GM20000 (cell line): Measurements from ENCODE around the gene ANKRD49.

Experiments used
- DNase-seq: peaks from one replicate; pipeline ENCODE4 v3.0.0; 2012; ENCODE audit warnings: low spot score
- TF ChIP-seq, protein P1 (sequence below): IDR thresholded peaks from 2 replicates; pipeline ENCODE4 v1.5.1; 2012; ENCODE audit warnings: mild to moderate bottlenecking, control low read depth; ENCODE audit errors: extremely low read depth, missing control alignments

The ANKRD49 gene

DNA sequence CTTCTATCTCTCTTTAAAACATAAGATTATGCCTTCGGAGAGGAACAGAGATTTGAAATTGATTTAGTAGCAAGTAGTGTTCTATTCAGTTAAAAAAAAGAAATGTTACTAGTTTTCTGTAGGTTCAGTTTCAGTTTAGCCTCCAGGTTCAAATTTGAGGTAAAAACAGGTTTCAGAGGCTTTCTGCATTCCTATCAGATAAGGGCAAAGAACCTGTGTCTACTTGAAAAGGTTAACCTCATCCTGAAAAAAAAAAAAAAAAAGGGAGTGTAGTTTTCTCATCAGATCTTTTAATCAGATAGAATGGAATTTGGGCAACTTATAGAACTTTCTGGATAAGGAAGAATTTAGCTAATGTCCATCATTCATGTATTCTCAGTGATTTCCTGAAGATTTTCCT is 30.6 kb downstream of the ANKRD49 start:
- TF ChIP-seq, protein P1, sequence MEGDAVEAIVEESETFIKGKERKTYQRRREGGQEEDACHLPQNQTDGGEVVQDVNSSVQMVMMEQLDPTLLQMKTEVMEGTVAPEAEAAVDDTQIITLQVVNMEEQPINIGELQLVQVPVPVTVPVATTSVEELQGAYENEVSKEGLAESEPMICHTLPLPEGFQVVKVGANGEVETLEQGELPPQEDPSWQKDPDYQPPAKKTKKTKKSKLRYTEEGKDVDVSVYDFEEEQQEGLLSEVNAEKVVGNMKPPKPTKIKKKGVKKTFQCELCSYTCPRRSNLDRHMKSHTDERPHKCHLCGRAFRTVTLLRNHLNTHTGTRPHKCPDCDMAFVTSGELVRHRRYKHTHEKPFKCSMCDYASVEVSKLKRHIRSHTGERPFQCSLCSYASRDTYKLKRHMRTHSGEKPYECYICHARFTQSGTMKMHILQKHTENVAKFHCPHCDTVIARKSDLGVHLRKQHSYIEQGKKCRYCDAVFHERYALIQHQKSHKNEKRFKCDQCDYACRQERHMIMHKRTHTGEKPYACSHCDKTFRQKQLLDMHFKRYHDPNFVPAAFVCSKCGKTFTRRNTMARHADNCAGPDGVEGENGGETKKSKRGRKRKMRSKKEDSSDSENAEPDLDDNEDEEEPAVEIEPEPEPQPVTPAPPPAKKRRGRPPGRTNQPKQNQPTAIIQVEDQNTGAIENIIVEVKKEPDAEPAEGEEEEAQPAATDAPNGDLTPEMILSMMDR, result no peak
- DNase-seq, result no peak

DNA sequence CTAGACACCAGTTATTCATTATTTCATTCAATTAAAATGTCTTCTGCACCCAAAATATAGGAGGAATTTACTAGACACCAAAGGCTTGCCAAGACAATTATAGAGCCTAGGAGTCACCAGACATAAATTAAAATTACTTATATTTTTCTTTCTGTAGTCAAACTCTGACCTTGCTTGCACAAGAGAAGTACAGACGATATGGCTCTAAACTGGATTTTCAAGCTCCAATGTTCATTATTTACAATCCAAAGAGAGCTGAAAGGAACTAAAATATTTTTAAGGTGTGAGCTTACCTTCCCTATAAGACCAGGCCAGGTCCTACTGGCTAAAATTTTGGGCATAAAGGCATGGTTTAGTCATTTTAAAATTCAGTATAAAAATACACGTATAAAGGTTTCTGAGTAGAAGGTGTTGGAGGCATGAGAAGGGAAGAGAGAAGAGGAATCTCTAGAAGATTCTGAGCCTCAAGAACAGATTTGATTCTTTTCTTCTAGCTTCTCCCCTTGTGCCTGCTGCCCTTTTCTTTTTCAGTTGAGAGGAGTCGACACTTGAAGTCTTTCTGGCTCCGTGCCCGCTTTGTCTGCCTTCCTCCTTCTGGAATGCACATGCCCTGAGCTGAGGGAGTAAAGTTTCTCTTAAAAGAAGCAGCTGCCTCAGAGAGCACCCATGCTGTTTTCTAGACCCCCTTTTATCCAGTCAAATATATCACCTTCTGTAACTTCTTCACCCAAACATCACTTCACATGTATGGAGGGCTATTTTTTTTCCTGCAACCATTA is 32.0 kb downstream of the ANKRD49 start:
- no peak for DNase-seq
- TF ChIP-seq, protein P1, result no peak

DNA sequence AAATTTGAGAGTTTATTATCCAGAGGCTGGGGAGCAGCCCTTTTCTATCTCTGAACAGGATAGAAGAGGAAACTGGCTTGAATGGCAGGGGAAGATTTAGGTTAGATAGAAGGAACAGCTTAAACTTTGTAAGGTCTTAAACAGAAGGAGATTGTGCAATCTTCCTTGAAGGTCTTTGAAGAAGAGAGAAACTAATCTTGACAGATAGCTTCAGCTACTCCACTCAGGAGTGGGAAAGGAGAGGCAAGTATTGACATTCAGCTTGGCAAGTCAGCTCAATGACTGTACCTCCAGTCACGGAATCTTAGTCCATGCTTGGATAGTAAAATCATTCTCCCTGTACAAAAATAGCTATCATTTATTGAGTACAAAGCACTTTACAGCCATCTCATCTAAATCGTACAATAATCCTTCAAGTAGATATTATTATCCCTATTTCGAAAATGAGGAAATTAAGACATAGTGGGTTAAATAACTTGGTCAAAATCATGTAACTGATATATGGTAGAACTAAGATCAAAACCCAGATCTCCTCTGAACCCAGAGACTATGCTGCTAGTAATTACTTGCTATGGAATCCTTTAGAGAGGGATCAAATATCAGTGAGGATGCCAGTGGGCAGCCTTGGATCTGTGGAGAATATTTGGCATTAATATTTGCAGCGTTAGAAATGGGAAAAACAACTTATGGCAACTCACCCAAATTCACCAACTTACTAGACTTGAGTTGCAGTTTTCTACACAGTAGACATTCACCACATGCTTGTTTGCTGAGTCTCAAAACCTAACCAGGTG is 33.1 kb downstream of the ANKRD49 start:
- no peak for DNase-seq
- TF ChIP-seq, protein P1, result no peak

DNA sequence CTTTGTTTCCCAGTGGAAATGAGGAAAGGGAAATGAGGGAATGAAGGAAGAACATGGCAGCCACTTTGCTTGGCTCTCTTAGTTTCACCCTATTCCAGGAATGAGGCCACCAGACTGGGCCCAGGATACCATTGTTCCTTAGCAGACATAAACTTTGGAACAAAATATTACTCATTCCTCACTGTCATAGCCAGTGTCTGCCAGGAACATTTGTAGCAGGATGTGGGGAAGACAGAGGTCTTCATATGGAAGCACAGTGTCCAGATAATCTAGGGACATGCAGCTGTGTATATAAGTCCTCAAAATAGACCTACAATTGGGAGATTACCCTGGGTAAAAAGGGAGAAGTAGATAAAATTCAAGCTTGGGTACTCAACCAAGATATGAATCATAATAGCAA is 34.8 kb downstream of the ANKRD49 start:
- TF ChIP-seq, protein P1, result no peak
- DNase-seq, result no peak

DNA sequence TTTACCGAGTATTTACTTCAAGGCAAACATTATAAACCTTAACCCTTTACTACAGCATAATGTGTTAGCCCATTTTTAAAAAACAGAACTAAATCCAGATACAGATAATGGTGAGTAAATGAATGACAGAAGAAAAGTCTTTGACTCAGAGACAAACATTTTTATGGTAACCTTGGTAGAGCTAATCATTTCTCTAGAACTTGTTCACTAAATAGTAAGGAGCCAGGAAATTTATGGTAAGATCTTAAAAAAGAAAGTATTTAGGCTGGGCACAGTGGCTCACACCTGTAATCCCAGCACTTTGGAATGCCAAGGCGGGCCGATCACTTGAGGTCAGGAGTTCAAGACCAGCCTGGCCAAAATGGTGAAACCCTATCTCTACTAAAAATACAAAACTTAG is 38.4 kb downstream of the ANKRD49 start:
- TF ChIP-seq, protein P1, result no peak
- no peak for DNase-seq

DNA sequence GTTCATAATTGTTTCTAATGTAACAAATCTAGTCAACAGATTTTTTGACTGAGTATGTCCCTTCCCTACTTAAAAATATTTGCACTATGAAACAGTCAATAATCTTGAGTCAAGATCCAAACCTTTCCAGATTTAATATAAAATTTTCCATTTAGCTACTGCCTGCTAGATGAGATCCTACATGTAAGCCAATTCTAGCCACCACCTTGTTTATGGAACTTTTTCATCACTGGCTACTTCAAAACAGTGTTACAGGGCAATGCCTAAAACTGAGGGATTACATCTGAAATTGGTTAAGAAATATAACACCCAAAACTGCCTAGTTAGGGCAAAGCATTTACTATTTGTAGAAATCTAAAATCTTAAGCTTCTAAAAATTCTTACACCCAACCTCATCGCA is 39.4 kb downstream of the ANKRD49 start:
- DNase-seq, result no peak
- TF ChIP-seq, protein P1, result no peak
